Omental fat pad (tissue), 4 donors: ENCODE results near the gene RAMP3. TPM values are rescaled to one million over a fixed set of nuclear protein-coding genes. Genes with fewer than 3 reads are reported as not detected.

Source experiments
- ATAC-seq: fragments of 150-250 bp; one replicate; pipeline ENCODE4 v1.9.1; 2016; ENCODE audit warnings: mild to moderate bottlenecking, moderate library complexity; ENCODE audit not compliant: low FRiP score
- DNase-seq: peaks from one replicate; pipeline ENCODE4 v3.0.0-alpha.2; 2019; ENCODE audit warnings: low spot score
- CTCF ChIP-seq, 3 donors: fragments of 450-650 bp; IDR thresholded peaks; one replicate each; pipeline ENCODE4 v1.5.1; 2016 to 2017; ENCODE audit warnings: antibody characterized with exemption in 3 of 3, mild to moderate bottlenecking in 3 of 3, moderate library complexity in 2 of 3
- total RNA-seq, 4 donors: library from RNA; depleted of rRNA; stranded (reverse); fragments of >200 nt; gene quantifications; one replicate each; pipeline ENCODE4 v1.1.0, GENCODE V29; 2016

The RAMP3 gene
- total RNA-seq, 4 donors from 2014 or later, result 24.6 to 310 (median 124) TPM

DNA sequence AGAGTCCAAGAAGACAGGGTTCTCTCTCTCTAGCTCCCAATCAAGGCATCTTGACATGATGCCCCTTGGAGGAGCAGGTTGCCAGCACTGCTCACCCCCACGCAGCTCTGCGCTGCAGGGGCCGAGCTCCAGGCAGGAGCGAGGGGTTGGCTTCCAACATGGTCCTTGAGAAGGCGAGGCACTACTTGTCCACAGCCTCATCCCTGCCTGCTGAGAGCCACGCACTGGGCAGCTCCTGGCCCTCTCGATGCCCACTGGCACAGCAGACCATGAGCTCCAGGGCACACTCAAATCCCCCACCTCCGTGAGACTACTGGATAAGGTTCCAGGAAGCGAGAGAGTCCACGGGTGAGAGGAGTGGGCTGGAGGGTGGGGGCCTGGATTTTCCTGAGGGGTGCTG is 31.1 kb downstream of the RAMP3 start:
- TF ChIP-seq CTCF (IDR thresholded peaks at IDR 0.05), result no peak
- ATAC-seq, result no peak

DNA sequence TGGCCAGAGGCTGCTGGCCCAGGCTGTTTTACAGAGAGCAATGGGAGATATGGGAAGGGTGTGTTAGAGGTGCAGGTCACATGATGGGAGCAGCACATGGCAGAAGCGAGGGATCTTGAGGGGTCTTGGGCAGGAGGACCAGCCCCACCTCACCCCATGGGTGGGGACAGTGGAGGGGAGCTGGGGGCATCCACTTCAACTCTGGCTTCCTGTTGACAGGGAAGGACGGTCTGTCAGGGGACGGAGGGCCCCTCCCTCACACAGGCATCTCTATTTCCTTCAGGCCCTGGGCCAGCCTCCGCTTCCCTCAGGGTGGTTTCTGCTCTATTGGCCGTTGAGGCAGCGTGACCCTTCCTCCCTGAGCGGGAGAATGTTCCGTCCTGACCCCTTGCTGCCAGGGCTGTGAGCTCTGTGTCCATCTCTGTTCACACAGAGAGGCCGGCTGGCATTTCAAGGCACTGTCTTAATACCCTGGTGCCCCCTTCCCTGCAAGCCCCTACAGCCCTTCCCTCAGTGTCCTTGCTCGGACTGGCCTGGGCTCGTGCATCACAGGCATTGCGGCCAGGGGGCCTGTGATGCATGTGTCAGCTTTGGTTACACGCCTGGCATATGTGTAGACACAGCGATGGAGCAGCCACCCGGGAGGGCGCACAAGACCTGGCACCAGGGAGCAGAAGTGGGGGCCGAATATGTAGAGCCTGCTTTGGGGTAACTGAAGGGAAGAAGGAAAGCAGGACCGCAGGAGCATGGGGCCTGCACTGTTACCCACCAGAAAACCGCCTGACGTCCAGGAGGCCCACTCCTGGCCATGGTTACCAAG is 31.8 kb downstream of the RAMP3 start:
- TF ChIP-seq CTCF (IDR thresholded peaks at IDR 0.05), result no peak
- no peak for ATAC-seq
- no peak for DNase-seq

More for the DNA sequence above, 31.1 kb downstream of the RAMP3 start:
- DNase-seq, result no peak

DNA sequence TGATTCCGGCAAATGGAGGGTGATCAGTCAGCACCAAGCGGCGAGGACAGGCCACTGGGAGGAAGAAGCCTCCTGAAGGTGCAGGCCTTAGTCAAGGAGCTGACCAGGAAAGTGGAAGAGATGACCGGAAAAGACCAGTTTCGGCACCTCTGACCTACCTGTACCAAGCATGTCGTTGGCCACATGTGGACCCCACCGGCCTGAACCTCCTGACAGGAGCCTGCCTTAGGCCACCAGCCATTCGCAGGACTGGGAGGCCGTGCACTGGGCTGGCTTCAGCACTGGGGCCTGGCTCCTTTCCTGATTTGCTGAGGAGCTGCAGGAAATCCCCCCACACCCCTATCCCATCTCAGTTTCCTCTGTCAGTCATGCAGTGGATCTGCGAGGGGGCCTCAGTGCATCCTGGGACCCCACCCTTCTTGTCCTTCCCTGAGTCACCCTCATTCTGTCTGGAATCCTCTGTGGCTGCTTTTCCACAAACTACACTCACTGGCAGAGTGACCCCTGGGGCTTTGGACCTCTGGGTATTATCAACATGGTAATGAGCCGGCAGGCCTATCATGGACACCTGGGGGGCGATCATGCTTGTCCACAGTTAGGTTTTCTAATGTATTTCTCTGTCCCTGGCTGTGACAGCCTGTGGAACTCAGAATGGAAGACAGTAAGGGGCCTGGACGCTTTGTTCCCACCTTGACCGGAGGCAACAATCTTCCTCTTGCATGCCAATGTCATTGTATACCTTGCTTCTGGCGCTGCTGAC is 33.0 kb downstream of the RAMP3 start:
- ATAC-seq (no peak), DNase-seq (no peak)
- no peak for TF ChIP-seq CTCF (IDR thresholded peaks at IDR 0.05)

DNA sequence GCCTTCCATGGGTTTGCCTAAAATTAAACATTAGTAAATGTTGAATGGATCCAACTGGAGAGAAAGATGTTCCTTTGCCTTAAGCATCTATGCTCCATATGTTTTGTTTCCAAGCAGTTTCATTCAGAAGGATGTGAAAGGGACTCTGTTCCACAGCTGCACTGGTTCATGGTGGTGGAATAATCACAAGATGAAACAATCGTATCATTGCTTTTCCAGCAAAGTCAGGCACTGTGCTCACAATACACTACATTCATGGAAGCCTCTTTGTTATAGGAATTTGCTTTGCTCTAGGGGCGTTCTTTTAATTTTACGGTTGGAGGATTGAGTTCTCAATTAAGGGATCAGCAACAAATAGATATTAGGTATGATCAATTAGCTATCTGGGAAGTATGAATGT is 33.8 kb downstream of the RAMP3 start:
- DNase-seq (no peak), ATAC-seq (no peak)
- TF ChIP-seq CTCF (IDR thresholded peaks at IDR 0.05), result no peak

DNA sequence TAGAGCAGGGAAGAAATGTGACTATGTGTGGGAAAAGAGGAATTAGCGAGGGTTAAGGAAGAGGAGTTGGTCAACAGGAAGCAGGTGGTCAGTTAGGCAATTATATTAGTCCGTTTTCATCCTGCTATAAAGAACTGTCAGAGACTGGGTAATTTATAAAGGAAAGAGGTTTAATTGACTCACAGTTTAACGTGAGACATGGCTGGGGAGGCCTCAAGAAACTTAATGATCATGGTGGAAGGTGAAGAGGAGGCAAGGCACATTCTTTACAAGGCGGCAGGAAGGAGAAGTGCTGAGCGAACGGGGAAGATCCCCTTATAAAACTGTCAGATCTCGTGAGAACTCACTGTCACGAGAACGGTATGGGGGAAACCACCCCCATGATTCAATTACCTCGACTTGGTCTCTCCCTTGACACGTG is 35.0 kb downstream of the RAMP3 start:
- DNase-seq (no peak), ATAC-seq (no peak)
- no peak for TF ChIP-seq CTCF (IDR thresholded peaks at IDR 0.05)

GRCh38 chr7:45193828-45194227 is 36.2 kb downstream of the RAMP3 start:
- no peak for ATAC-seq
- TF ChIP-seq CTCF (IDR thresholded peaks at IDR 0.05), result no peak
- no peak for DNase-seq
